M059J (cell line): ENCODE results near the gene SSR4. TPM values are rescaled to one million over a fixed set of nuclear protein-coding genes. Genes with fewer than 3 reads are reported as not detected.
A peak's percentile ranks its signal among the peaks of the same experiment; 100 is the strongest.

Experiments
- DNase-seq: peaks from one replicate; pipeline ENCODE4 v3.0.0-alpha.2; 2012; ENCODE audit warnings: low read depth
- total RNA-seq: library from RNA; depleted of rRNA; stranded (reverse); fragments of >200 nt; shearing (Covaris generic); gene quantifications from 2 replicates; pipeline ENCODE4 v1.2.3, GENCODE V29; 2014

Gene SSR4
- total RNA-seq, 1 experiment from 2014 or later: 477 TPM

GRCh38 chrX:153780678-153781427 is 13.6 kb upstream of the SSR4 start, which contains the start of gene SRPK3:
SRPK3 (plus strand) TSS chrX:153781041; CDS start chrX:153781087, 46 bp downstream.
- DNase-seq: peak; percentile 61

GRCh38 chrX:153781428-153782047 is 12.9 kb upstream of the SSR4 start:
- DNase-seq: peak; percentile 31

GRCh38 chrX:153782313-153782712 is 12.2 kb upstream of the SSR4 start:
- peak; percentile 41 for DNase-seq

- no peak for DNase-seq
Observed at GRCh38 chrX:153782871-153783270, 11.6 kb upstream of the SSR4 start.

- DNase-seq: no peak
Observed at GRCh38 chrX:153783378-153784013, 11.0 kb upstream of the SSR4 start.

- no peak for DNase-seq
Observed at GRCh38 chrX:153784325-153784967, 10.0 kb upstream of the SSR4 start.

- peak; percentile 25 for DNase-seq
Observed at GRCh38 chrX:153786669-153787068, 7.8 kb upstream of the SSR4 start.

- DNase-seq: no peak
Observed at GRCh38 chrX:153789654-153790053, 4.8 kb upstream of the SSR4 start.

- DNase-seq: no peak
Observed at GRCh38 chrX:153791104-153791852, 3.2 kb upstream of the SSR4 start.

GRCh38 chrX:153792368-153792767 is 2.1 kb upstream of the SSR4 start:
- DNase-seq: no peak

GRCh38 chrX:153793291-153793690 is 1.2 kb upstream of the SSR4 start:
- DNase-seq: peak; percentile 36

- DNase-seq: no peak
Observed at GRCh38 chrX:153794897-153795816, 689 bp downstream of the SSR4 start.

- no peak for DNase-seq
Observed at GRCh38 chrX:153797415-153798015, 3.0 kb downstream of the SSR4 start.

GRCh38 chrX:153799326-153799725 is 4.9 kb downstream of the SSR4 start:
- DNase-seq: no peak

GRCh38 chrX:153800177-153800722 is 5.8 kb downstream of the SSR4 start:
- DNase-seq: no peak

- no peak for DNase-seq
Observed at GRCh38 chrX:153800746-153801145, 6.3 kb downstream of the SSR4 start.

GRCh38 chrX:153801669-153802068 is 7.2 kb downstream of the SSR4 start:
- no peak for DNase-seq

GRCh38 chrX:153802513-153803045 is 8.1 kb downstream of the SSR4 start:
- peak; percentile 33 for DNase-seq
